ENCODE measurements around the gene SYTL1.

DNA sequence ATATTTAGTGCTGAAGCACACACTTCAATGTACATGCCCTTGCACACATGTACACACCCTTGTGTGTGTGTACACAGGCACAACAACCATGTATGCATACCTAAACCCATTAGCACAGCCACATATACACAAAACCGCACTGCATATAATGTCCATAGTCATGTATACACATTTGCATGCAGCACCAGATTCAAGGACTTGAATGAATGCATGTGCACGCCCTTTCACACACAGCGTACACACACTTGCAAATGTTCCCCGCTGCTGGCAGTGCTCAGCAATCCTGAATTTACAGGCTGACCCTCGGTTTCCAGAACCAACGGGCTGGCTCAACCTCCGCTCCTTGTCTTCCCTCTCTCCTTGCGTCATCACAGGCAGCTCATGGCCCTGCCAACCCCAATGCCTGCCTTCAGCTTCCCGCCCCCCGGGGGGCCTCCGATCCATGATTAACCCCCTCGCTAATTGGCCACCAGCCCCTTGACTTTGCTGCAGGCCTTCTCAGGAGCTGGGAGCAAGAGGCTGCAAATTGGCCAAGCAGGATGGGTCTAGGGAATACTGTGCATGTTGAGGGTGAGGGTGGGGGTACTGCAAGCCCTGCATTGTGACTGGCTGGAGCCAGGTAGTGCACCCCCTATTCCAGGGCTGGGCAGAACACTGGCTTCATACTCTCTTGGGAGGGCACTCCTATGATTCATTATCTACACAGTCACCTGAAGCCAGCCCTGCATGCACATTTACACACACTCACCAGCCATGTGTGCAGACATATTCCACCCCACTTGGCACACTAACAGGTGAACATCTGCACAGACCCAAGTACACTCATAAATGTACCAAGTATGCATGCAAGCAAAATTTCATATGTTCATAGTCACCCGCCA lies 58.5 kb downstream of the SYTL1 start:
- TF ChIP-seq POLR2AphosphoS5 (IDR thresholded peaks at IDR 0.05; ENCODE audit: low read depth, low read length) = peak; percentile 46
- TF ChIP-seq POLR2A (IDR thresholded peaks at IDR 0.05; ENCODE audit: low read depth, low read length) = peak; percentile 38
- TF ChIP-seq TAF1 (IDR thresholded peaks at IDR 0.05; ENCODE audit: borderline replicate concordance, low read depth, low read length) = no peak
